Rectal smooth muscle tissue (tissue), 1 donor: Measurements from ENCODE around the gene SPON1.
A peak's percentile ranks its signal among the peaks of the same experiment; 100 is the strongest.
"Not testable (repeated sequence)": the region's sequence is repeated elsewhere in the genome, so short reads cannot be mapped to it uniquely, and the experiment has no call there.

Source experiments
- H3K27ac ChIP-seq: one replicate; pipeline ENCODE4 v1.7.0; 2013; ENCODE audit warnings: low read depth, low read length, inconsistent platforms
- H3K27me3 ChIP-seq: one replicate; pipeline ENCODE4 v1.7.0; 2013; ENCODE audit warnings: low read length; ENCODE audit not compliant: control insufficient read depth, insufficient read depth
- H3K36me3 ChIP-seq: one replicate; pipeline ENCODE4 v1.7.0; 2013; ENCODE audit warnings: low read length; ENCODE audit not compliant: control insufficient read depth, insufficient read depth
- H3K4me1 ChIP-seq: one replicate; pipeline ENCODE4 v1.7.0; 2013; ENCODE audit warnings: low read length; ENCODE audit not compliant: control insufficient read depth, insufficient read depth
- H3K4me3 ChIP-seq: one replicate; pipeline ENCODE4 v1.7.0; 2013; ENCODE audit warnings: low read length
- H3K9ac ChIP-seq: one replicate; pipeline ENCODE4 v1.7.0; 2013; ENCODE audit warnings: low read length

SPON1 gene

DNA sequence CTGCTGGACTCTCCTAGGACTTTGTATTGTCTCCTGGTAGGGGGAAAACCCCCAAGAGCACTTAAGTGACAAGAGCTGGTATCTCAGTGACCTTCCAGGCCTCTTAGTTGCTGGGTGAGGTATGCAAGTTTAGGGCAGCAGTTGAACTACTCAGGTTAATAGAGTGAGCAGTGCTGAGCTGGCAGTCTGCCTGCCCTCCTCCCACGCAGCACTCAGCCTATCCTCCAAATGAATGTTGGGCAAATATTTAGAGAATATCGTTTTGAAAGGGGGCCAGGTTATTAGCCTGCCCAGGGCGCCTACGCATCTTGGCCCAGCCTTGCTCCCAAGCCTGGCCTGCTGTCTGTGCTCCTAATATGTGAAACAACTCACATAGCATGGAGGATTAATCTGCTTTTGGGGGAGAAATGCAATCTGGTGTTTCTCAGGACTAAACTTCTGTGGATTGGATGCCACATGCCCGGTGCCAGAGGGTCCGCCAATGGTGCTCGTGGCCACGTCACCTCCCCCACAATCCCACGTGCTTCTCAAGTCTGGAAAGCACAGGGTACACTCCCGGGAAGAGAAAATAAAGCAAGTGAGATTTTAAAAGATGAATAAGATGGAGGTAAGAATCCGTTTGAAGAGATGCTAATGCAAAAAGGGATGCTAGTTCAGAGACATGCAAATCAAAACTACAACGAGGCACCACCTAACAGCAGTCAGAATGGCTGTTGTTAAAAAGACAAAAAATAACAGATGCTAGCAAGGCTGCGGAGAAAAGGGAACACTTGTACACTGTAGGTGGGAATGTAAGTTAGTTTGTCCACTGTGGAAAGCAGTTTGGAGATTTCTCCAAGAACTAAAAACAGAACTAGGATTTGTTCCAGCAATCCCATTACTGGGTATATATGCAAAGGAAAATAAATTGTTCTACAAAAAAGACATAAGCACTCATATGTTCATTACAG lies 67.7 kb downstream of the SPON1 start:
- peak overlapping the region; percentile 33 for H3K27ac ChIP-seq
- H3K4me3 ChIP-seq, result no peak overlapping the region
- no peaks in the 10 kb centered on the region for H3K36me3 ChIP-seq
- H3K4me1 ChIP-seq, result peaks cover 14% of the 10 kb centered on the region
- no peak overlapping the region for H3K9ac ChIP-seq
- H3K27me3 ChIP-seq, result no peaks in the 10 kb centered on the region

DNA sequence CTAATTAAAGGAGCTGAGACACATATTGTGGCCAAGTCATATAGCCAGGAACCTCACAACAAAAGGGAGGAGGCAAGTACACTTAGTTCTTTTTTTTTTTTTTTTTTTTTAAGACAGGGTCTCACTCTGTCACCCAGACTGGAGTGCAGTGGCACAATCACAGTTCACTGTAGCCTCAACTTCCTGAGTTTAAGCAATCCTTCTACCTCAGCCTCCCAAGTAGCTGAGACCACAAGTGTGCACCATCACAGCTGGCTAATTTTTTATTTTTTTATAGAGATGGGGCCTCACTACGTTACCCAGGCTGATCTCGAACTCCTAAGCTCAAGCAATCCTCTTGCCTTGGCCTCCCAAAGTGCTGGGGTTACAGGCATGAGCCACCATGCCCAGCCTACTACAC lies 73.0 kb downstream of the SPON1 start:
- H3K27me3 ChIP-seq, H3K9ac ChIP-seq, H3K4me3 ChIP-seq, H3K4me1 ChIP-seq, H3K36me3 ChIP-seq, H3K27ac ChIP-seq: not testable (repeated sequence)

DNA sequence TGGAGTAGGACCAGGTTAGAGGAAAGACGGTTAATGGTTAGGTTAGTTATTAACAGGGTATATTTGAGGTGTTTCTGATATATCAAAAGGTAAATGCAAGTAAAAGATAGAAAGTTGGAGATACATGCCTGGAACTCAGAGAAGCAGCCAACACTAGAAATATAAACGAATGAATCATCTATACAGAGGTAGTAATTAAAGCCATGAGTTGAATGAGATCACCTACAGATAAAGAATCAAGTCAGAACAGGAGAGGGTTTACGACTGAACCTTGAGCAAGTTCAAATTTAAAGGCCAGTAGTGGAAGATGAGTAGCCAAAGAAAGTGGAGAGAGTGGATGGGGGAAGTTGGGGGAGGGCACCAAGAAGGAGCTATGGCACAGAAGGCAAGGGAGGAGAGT lies 73.9 kb downstream of the SPON1 start:
- no peaks in the 10 kb centered on the region for H3K4me1 ChIP-seq
- H3K27me3 ChIP-seq, result no peaks in the 10 kb centered on the region
- H3K36me3 ChIP-seq, result no peaks in the 10 kb centered on the region
- H3K4me3 ChIP-seq, result no peak overlapping the region
- no peak overlapping the region for H3K9ac ChIP-seq
- H3K27ac ChIP-seq, result no peak overlapping the region

DNA sequence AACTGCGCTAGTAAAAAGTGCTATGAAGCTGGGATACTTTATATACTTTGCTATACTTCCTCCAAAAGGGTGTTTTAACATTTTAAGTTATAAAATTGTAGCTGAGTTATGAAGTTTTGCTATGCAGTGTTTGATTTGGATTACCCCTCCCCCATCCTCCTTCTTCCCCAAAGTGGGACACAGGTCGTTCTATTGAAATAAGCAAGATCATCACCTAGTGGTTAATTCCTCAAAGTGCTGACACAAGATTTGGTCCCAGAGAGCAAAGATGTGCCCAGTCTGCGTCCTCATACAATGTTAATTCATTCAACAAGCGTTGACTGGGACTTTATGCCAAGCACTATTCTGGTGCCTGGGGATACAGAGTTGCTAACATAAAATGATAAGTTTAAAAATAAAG lies 78.5 kb downstream of the SPON1 start:
- Histone ChIP-seq H3K27ac (no peak overlapping the region), H3K9ac (no peak overlapping the region), H3K4me1 (no peaks in the 10 kb centered on the region), H3K36me3 (no peaks in the 10 kb centered on the region), H3K27me3 (no peaks in the 10 kb centered on the region), H3K4me3 (no peak overlapping the region)

DNA sequence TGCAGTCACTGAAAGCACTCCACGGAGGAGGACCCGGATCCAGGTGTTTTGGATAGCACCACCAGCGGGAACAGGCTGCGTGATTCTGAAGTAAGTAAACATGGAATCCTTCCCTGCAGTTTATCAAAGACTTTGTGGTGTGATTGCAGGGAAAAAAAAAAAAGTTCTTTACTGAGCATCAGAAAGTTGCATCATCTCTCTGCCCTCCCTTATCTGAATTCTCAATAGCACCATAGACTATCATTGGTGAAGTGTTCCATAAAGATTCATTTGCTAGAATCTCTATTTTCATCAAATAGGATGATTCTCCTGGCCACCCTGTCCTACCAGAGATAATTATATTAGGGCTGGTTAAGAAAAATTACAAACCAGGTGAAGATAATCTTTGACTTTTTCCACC lies 79.0 kb downstream of the SPON1 start:
- H3K4me3 ChIP-seq, result no peak overlapping the region
- no peaks in the 10 kb centered on the region for H3K27me3 ChIP-seq
- H3K27ac ChIP-seq, result no peak overlapping the region
- no peaks in the 10 kb centered on the region for H3K4me1 ChIP-seq
- H3K36me3 ChIP-seq, result no peaks in the 10 kb centered on the region
- H3K9ac ChIP-seq, result no peak overlapping the region

DNA sequence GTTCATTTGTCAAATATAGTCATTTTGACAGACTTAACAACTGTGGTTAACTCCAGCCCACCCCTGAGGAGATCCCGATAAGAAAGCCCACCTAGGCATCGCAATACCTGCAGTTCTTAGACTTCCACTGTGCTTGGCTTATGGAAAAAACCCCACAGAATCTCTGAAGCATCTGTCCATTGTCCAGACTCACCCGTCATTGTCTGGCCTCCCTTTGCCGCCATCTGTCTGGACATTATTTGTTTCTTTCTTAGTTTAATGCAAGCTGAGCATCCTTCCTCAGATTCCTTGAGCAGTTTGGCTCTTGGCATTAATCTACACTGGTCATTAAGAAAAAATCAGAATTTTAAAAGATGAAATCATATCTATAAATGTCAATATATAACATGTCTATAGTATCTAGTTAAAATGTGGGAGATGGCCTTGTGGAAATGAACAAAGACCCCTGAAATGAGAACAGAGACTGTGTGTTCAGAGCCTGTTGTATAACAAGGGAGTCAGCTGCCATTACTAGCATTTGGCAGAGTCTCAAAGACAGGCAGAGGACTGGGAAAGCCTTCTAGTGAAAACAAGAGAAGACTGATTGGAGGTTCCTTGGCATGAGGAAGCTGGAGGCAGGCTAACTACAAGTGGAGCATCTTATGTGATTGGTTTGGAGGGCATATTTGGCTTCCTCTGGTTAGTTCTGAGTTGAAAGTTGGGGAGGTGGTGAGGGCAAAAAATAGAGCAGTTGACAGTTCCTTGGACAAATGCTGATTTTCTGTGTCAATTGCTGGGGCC lies 80.4 kb downstream of the SPON1 start:
- Histone ChIP-seq H3K9ac (no peak overlapping the region), H3K27me3 (no peaks in the 10 kb centered on the region), H3K27ac (no peak overlapping the region), H3K36me3 (no peaks in the 10 kb centered on the region), H3K4me3 (no peak overlapping the region), H3K4me1 (no peaks in the 10 kb centered on the region)

DNA sequence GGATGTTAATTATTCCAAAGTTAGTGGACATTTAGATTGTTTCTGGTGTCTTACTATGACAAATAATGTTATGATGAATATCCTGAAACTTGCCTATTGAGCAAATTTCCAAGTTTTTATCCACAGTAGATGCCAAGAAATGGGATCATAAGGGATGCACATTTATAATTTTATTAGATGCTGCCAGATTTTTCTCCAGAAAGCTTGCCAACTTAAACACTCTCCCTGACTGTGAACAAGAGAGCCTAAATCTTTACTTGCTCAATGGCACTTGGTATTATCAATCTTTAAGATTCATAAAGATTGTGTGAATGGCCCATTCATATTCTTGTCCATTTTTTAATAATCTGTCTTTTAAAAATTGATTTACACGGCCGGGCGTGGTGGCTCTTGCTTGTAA lies 82.4 kb downstream of the SPON1 start:
- H3K9ac ChIP-seq, result no peak overlapping the region
- H3K4me3 ChIP-seq, result no peak overlapping the region
- H3K36me3 ChIP-seq, result no peaks in the 10 kb centered on the region
- H3K27me3 ChIP-seq, result no peaks in the 10 kb centered on the region
- H3K27ac ChIP-seq, result no peak overlapping the region
- H3K4me1 ChIP-seq, result no peaks in the 10 kb centered on the region

DNA sequence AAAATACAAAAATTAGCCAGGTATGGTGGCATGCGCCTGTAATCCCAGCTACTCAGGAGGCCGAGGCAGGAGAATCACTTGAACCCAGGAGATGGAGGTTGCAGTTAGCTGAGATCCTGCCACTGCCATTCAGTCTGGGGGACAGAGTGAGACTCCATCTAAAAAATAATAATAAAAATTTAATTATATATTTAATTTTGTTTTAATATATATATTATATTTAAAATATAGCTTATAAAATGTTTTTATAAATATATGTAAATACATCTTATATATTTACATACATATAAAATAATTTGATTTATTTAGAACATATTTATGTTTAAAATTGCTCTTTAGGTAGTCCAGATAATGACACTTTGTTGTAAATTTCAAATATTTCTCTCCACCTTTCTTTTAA lies 82.9 kb downstream of the SPON1 start:
- Histone ChIP-seq H3K36me3 (no peaks in the 10 kb centered on the region), H3K27me3 (no peaks in the 10 kb centered on the region), H3K4me1 (no peaks in the 10 kb centered on the region), H3K4me3 (no peak overlapping the region), H3K27ac (no peak overlapping the region), H3K9ac (no peak overlapping the region)

DNA sequence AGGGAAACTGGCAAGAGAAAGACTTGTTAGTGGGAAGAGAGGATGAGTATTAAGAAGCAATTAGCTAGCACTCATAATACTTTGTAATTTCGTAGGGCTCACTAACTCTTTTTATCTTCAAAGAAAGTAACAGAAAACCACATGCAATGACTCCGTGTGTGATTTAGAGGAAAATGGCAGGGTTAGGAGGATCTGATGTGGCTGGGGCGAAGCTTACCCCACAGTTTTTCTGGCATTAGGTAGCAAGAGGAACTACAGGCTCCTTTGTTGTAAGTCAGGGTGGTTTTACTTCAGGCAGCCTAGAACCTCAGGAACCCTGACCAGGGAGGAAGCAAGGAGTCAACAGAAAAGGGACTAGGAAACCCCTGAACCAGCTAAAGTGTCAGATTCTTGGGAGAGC lies 89.7 kb downstream of the SPON1 start:
- Histone ChIP-seq H3K27me3 (no peaks in the 10 kb centered on the region), H3K36me3 (no peaks in the 10 kb centered on the region), H3K9ac (no peak overlapping the region), H3K4me1 (no peaks in the 10 kb centered on the region), H3K4me3 (no peak overlapping the region), H3K27ac (no peak overlapping the region)

DNA sequence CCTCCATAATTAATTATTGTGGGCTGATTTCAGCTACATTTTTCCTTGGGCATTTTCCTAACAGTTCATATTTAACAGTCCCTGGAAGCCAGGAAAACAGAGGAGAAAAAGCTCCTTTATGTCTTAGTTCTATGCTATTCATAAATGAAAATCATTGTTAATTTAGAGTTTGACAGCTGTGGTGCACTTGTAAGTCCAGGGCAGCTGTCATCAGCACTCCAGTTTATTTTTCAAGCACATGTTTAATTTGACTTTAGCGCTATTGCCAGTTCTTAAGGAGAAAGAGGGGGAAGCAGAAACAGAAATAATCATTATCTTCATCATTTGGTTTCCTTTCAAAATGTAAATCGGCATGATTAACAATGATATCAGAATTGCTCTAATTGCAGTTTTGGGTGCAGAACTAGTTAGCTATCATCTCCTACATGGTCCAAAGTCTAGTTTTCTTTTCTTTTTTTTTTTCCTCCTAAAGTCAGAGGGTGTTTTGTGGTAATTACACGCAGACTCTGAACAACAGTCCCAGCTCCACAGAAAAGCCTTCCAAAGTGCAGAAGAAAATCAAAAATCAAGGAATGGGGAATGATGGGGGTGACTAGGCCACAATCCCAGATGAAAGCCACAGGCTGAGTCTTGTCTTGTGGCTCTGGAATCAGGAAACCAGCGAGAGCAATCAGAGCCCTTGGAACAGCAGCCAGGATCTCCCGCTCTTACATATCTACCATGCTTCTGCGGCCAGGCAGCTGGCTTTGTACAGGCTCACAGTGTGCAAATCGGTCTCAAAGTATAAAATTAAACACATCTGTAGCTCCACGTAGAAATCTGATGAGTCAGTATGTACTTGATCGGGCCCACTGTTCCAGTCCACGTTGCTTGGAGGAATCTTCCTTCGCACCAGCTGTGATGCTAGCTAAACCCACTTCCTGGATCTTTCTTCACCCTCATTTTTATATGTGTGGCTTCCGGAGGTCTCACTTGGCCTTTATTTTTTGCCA lies 91.9 kb downstream of the SPON1 start:
- Histone ChIP-seq H3K9ac (no peak overlapping the region), H3K27ac (no peak overlapping the region), H3K36me3 (no peaks in the 10 kb centered on the region), H3K4me1 (no peaks in the 10 kb centered on the region), H3K4me3 (no peak overlapping the region), H3K27me3 (no peaks in the 10 kb centered on the region)

DNA sequence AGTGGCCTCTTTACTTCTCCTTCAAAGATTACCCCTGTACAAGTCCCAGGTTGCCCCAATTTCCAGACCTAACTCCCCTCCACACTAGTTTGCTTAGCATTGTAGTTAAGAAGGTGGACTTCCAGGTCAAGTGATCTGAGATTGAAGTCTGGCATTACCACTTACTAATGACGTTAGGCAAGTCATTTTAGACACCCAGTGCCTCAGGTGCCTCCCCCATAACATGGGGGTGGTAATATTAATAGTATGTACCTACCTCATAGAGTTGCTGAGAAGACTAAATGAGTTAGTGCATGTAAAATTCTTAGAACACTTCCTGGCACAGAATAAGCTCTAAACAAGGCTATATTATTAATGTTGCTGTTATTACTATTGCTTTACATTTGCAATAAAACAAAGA lies 93.4 kb downstream of the SPON1 start:
- Histone ChIP-seq H3K36me3 (no peaks in the 10 kb centered on the region), H3K4me3 (no peak overlapping the region), H3K27ac (no peak overlapping the region), H3K27me3 (no peaks in the 10 kb centered on the region), H3K9ac (no peak overlapping the region), H3K4me1 (no peaks in the 10 kb centered on the region)

DNA sequence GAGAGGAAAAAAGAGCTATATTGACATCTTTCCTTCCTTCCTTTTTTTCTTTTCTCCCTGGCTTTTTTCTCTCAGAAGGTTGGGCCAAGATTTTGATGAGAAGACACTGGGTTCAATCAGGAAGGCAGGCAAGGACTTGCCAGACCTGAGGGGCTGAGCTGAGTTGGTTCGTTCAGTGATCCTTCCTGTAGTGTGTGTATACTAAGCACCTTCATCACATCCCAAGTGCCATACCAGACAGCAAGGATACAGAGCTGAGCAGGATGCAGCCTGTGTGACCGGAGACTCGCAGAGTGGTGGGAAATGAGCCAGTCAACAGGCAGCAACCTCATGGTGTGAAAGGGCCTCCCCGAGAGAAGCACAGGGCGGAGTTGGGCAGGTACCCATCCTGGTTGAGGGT lies 95.5 kb downstream of the SPON1 start:
- H3K9ac ChIP-seq, result no peak overlapping the region
- H3K4me1 ChIP-seq, result no peaks in the 10 kb centered on the region
- H3K27ac ChIP-seq, result no peak overlapping the region
- H3K27me3 ChIP-seq, result no peaks in the 10 kb centered on the region
- no peak overlapping the region for H3K4me3 ChIP-seq
- no peaks in the 10 kb centered on the region for H3K36me3 ChIP-seq
